Dermis blood vessel endothelial cell (primary cell): ENCODE data around the gene WSB2. TPM values are rescaled to one million over a fixed set of nuclear protein-coding genes. Genes with fewer than 3 reads are reported as not detected.
A peak's percentile ranks its signal among the peaks of the same experiment; 100 is the strongest.
"Not testable (repeated sequence)": the region's sequence is repeated elsewhere in the genome, so short reads cannot be mapped to it uniquely, and the experiment has no call there.

Source experiments
- DNase-seq: peaks from one replicate; pipeline ENCODE4 v3.0.0; 2010
- total RNA-seq: library from RNA; depleted of rRNA; stranded (reverse); fragments of >200 nt; gene quantifications from 2 replicates; pipeline ENCODE4 v1.2.3, GENCODE V29; 2014

Gene WSB2
- 99.0 and 102 TPM in 2 replicates for total RNA-seq

- peak; percentile 86 for DNase-seq
Observed at GRCh38 chr12:118061011-118061872, at the start of gene WSB2. TSS of gene WSB2 (minus strand) at chr12:118061179. CDS start at chr12:118061048, 131 bp downstream.

GRCh38 chr12:118109088-118109487 lies 48.1 kb upstream of the WSB2 start:
- no peak for DNase-seq

- no peak for DNase-seq
Observed at GRCh38 chr12:118107694-118108093, 46.7 kb upstream of the WSB2 start.

GRCh38 chr12:118107011-118107410 lies 46.0 kb upstream of the WSB2 start:
- no peak for DNase-seq

- peak; percentile 71 for DNase-seq
Observed at GRCh38 chr12:118103601-118104382, 42.8 kb upstream of the WSB2 start, which contains the start of gene VSIG10. TSS of gene VSIG10 (minus strand) at chr12:118104011. CDS start at chr12:118103671, 340 bp downstream.

- DNase-seq, result peak; percentile 41
Observed at GRCh38 chr12:118103201-118103600, 42.2 kb upstream of the WSB2 start.

GRCh38 chr12:118102609-118103008 lies 41.6 kb upstream of the WSB2 start:
- no peak for DNase-seq

GRCh38 chr12:118102070-118102469 lies 41.1 kb upstream of the WSB2 start:
- DNase-seq, result no peak

- DNase-seq, result no peak
Observed at GRCh38 chr12:118101051-118101450, 40.1 kb upstream of the WSB2 start.

GRCh38 chr12:118098911-118099671 lies 38.1 kb upstream of the WSB2 start:
- no peak for DNase-seq

GRCh38 chr12:118098401-118098800 lies 37.4 kb upstream of the WSB2 start:
- DNase-seq, result no peak

- DNase-seq, result no peak
Observed at GRCh38 chr12:118094039-118094438, 33.1 kb upstream of the WSB2 start.

GRCh38 chr12:118089782-118090181 lies 28.8 kb upstream of the WSB2 start:
- no peak for DNase-seq

GRCh38 chr12:118082161-118082560 lies 21.2 kb upstream of the WSB2 start:
- no peak for DNase-seq

GRCh38 chr12:118081521-118081920 lies 20.5 kb upstream of the WSB2 start:
- DNase-seq, result not testable (repeated sequence)

- DNase-seq, result no peak
Observed at GRCh38 chr12:118073768-118074167, 12.8 kb upstream of the WSB2 start.

GRCh38 chr12:118070650-118071049 lies 9.7 kb upstream of the WSB2 start:
- DNase-seq, result no peak

- no peak for DNase-seq
Observed at GRCh38 chr12:118068445-118068844, 7.5 kb upstream of the WSB2 start.

GRCh38 chr12:118065380-118065779 lies 4.4 kb upstream of the WSB2 start:
- no peak for DNase-seq

- peak; percentile 39 for DNase-seq
Observed at GRCh38 chr12:118064608-118065007, 3.6 kb upstream of the WSB2 start.

- no peak for DNase-seq
Observed at GRCh38 chr12:118063576-118064391, 2.8 kb upstream of the WSB2 start.
